Measurements from ENCODE around the gene SLC9A3. TPM values are rescaled to one million over a fixed set of nuclear protein-coding genes. Genes with fewer than 3 reads are reported as not detected.

Gene SLC9A3
- total RNA-seq, 4 donors from 2014 or later: 0.29 to 3.9 (median 2.6) TPM

DNA sequence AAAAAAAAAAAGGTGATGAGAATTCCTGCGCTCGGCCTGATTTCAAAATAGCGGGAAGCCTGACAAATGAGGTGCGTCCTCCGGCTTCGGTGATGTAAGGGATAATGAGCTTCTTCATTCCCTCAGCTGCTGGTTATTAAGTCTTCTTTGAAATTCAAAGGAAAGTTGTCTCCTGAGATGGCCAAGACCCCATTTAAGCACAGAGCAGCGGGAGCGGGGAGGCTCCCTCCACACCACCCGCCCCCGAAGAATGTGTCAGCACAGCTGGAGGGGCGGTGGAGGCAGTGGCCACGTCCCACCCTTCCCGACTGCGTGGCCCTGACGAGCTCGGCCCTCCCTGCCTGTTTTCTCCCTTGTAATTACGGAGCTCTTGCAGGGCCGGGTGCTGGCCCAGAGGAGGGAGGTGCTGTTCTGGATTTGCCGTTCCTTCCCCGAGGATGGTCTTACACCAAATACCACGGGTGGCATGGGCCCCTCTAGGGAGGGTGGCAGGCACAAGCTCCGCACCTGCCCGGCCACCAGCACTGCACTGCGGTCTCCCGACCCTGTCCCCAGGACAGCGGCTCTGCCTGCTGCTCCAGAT, 31.0 kb downstream of the SLC9A3 start:
- Histone ChIP-seq H3K9me3 (no peaks in the 10 kb centered on the region), H3K27me3 (peaks cover 0 to 12% of the 10 kb centered on the region in 2 donors), H3K36me3 (no peaks in the 10 kb centered on the region), H3K4me3 (no peak overlapping the region), H3K27ac (no peak overlapping the region), H3K4me1 (no peaks in the 10 kb centered on the region)
- TF ChIP-seq, protein P1, sequence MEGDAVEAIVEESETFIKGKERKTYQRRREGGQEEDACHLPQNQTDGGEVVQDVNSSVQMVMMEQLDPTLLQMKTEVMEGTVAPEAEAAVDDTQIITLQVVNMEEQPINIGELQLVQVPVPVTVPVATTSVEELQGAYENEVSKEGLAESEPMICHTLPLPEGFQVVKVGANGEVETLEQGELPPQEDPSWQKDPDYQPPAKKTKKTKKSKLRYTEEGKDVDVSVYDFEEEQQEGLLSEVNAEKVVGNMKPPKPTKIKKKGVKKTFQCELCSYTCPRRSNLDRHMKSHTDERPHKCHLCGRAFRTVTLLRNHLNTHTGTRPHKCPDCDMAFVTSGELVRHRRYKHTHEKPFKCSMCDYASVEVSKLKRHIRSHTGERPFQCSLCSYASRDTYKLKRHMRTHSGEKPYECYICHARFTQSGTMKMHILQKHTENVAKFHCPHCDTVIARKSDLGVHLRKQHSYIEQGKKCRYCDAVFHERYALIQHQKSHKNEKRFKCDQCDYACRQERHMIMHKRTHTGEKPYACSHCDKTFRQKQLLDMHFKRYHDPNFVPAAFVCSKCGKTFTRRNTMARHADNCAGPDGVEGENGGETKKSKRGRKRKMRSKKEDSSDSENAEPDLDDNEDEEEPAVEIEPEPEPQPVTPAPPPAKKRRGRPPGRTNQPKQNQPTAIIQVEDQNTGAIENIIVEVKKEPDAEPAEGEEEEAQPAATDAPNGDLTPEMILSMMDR (IDR thresholded peaks at IDR 0.05): no peak
- TF ChIP-seq POLR2A (IDR thresholded peaks at IDR 0.05): no peak
- intact Hi-C loops (cut with DNase I; ENCODE audit: low total_unique reads): no loop called here
- no peak for DNase-seq

- Histone ChIP-seq H3K36me3 (no peaks in the 10 kb centered on the region), H3K27me3 (peaks cover 0 to 12% of the 10 kb centered on the region in 2 donors), H3K9me3 (no peaks in the 10 kb centered on the region), H3K27ac (no peak overlapping the region), H3K4me3 (no peak overlapping the region), H3K4me1 (no peaks in the 10 kb centered on the region)
- TF ChIP-seq POLR2A (IDR thresholded peaks at IDR 0.05): no peak
- TF ChIP-seq, protein P1 (IDR thresholded peaks at IDR 0.05): no peak
- intact Hi-C loops (cut with DNase I; ENCODE audit: low total_unique reads): no loop called here
- no peak for DNase-seq
These were observed 31.8 kb downstream of the SLC9A3 start for GRCh38 chr5:492314-492893.

DNA sequence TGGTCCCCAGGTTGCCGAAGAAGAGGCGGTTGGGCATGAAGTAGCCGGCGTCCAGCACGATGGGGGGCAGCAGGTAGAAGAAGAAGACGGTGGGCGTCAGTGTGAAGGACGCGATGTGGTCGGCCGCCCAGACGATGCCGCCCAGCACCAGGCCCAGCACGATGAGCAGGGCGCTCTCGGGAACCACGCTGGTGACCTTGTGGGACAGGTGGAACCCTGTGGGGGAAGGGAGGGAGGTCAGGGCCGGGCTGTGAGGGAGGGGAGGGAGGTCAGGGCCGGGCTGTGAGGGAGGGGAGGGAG, 32.4 kb downstream of the SLC9A3 start:
- no peak overlapping the region for H3K27ac ChIP-seq
- H3K36me3 ChIP-seq: no peaks in the 10 kb centered on the region
- no peaks in the 10 kb centered on the region for H3K4me1 ChIP-seq
- no peak for DNase-seq
- H3K4me3 ChIP-seq: no peak overlapping the region
- H3K9me3 ChIP-seq: no peaks in the 10 kb centered on the region
- intact Hi-C loops (cut with DNase I; ENCODE audit: low total_unique reads): no loop called here
- no peak for TF ChIP-seq POLR2A (IDR thresholded peaks at IDR 0.05)
- TF ChIP-seq, protein P1 (IDR thresholded peaks at IDR 0.05): no peak
- peaks cover 0 to 12% of the 10 kb centered on the region in 2 donors for H3K27me3 ChIP-seq

GRCh38 chr5:491119-491855, 33.0 kb downstream of the SLC9A3 start:
- Histone ChIP-seq H3K4me1 (no peaks in the 10 kb centered on the region), H3K4me3 (no peak overlapping the region), H3K27ac (no peak overlapping the region), H3K27me3 (peaks cover 0 to 12% of the 10 kb centered on the region in 2 donors), H3K36me3 (no peaks in the 10 kb centered on the region), H3K9me3 (no peaks in the 10 kb centered on the region)
- DNase-seq: no peak
- TF ChIP-seq POLR2A (IDR thresholded peaks at IDR 0.05): no peak
- TF ChIP-seq, protein P1 (IDR thresholded peaks at IDR 0.05): no peak
- intact Hi-C loops (cut with DNase I; ENCODE audit: low total_unique reads): no loop called here

All from uterus (tissue), 4 donors.